GM12873 (cell line): ENCODE data around the gene USP35.

Experiments
- TF ChIP-seq, protein P1 (sequence below): IDR thresholded peaks from 2 replicates; pipeline ENCODE4 v1.5.1; 2012; ENCODE audit warnings: low read depth, mild to moderate bottlenecking, moderate library complexity, low read length, control low read depth; ENCODE audit not compliant: insufficient read depth; ENCODE audit errors: missing control alignments

USP35 gene

DNA sequence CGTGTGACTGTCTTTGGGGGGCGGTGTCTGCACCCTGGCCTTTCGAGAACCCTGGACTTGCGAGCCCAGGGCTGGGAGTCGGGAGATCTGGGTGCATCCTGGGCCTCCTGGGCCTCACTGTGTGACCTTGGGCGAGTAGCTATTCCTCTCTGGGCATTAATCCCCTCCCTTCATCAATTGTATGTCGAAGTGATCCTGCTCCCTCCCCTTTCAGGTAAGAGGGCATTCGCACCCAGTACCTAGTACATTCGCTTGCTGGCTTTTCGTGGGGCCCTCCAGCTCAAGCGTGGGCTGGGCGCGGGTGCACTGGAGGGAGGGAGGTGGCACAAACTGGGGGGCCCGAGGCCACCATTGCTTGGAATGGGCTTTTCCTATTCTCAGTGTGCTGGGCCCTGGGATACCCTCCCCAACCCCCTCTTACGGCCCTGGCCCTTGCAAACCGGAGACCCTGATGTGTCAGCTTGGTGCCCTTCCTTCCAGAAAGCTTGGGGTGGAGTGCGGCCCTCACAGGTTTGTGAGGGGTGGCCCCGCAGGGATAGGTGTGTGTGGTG is 530 bp downstream of the USP35 start:
- TF ChIP-seq, protein P1, sequence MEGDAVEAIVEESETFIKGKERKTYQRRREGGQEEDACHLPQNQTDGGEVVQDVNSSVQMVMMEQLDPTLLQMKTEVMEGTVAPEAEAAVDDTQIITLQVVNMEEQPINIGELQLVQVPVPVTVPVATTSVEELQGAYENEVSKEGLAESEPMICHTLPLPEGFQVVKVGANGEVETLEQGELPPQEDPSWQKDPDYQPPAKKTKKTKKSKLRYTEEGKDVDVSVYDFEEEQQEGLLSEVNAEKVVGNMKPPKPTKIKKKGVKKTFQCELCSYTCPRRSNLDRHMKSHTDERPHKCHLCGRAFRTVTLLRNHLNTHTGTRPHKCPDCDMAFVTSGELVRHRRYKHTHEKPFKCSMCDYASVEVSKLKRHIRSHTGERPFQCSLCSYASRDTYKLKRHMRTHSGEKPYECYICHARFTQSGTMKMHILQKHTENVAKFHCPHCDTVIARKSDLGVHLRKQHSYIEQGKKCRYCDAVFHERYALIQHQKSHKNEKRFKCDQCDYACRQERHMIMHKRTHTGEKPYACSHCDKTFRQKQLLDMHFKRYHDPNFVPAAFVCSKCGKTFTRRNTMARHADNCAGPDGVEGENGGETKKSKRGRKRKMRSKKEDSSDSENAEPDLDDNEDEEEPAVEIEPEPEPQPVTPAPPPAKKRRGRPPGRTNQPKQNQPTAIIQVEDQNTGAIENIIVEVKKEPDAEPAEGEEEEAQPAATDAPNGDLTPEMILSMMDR: no peak

DNA sequence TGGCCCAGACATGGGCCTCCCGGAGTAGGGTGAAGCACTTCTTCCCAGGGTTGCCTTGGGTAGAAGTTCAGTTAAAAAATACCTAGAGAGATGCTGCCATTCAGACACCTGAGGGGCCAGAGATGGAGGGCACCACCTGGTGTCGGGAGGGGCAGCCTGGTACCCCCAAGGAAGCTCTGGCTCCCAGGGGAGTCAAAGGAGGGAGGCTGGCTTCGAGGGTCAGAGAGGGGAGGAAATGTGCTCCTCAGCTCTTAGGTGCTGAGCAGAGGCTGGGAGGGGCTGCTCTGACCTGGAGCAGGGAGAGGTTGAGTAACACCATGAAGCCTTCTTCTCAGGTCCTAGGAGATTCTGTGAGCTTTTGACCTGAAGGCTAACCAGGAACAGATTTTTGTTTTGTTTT is 1.1 kb downstream of the USP35 start:
- TF ChIP-seq, protein P1: no peak

DNA sequence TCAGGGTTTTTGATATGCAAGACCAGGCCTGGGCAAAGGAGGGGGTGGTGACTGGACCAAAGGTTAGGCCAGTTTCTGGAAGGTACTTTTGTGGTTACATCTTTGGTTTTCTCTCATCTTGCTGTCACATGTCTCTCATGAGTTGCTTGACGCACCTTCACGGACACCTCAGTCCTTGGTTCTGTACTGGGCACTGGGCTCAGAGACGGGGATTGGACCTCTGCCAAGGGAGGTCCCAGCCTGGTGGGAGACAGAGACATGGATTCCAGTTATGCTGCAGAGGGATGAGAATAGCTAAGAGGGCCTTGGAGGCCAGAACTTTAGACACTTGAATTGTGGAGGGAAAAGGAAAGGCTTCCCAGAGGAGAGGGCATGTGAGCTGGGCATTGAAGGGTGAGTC is 1.7 kb downstream of the USP35 start:
- TF ChIP-seq, protein P1: no peak

DNA sequence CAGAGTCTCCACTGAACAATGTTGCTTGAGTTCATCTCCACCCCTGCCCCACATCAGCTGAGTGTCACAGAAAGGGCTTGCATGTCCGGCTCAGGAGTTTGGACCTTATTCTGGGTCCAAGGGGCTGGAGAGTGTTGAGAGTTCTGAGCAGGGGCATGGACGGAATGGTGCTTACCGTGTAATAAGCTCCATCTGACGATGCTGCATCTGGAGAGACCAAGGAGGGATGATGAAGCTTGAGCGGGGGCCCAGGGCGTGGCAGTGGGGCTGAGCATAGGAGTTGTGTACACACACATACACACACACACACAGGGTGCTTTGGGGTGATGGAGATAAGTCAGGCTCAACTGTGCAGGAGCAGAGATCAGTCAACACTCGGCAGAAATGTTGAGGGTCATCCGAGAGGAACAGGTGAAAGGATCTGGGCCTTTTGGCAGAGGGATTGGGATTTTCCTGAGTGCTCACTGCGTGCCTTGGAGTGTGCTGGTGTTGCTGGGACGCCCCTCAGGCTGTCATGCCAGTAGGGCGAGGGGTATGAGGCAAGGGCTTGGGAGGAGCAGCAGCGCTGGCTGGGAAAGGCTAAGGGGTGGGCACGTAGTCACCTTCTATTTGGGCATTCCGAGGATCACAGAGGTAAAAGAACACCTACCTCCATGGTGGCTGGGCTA is 2.3 kb downstream of the USP35 start:
- TF ChIP-seq, protein P1: no peak

DNA sequence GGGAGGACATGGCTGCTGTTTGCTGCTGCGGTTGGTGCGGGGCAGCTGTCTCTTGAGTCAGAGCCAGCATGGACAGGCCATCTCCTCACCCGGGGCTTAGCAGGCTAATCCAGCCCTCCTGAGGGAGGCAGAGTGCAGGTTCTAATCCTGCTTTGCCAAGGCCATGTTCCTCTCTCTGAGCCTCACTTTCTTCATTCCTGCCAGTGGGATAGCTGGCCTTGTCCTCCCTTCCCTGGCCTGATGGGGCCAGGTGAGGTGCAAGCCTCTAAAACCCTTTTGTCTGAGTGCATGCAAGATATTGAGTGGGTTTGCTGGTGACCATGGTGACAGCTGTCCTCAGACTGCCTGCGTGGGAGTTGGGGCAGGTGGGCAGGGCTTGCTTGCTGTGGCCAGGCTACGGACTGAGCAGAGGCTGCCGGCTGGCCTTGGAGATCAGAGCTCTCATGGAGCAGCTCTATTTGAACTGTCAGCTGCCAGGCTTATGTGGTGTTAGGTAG is 3.6 kb downstream of the USP35 start:
- TF ChIP-seq, protein P1: no peak

DNA sequence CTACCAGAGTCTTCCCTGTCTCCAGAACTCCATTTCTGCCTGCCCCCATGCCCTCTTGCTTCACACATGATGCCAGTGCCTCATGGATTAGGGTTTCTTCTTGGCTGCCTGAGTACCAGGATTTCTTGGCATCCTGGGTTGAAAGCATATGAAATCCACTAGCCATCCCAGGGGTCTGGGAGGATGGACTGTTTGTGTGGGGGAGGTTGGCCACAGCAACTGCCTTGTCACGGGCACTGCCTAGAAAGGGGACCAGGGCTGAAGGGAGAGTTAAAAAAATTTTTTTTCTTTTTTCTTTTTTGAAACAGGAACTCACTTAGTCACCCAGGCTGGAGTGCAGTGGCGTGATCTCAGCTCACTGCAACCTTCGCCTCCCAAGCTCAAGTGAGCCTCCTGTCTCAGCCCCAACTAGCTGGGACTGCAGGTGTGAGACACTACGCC is 4.2 kb downstream of the USP35 start:
- TF ChIP-seq, protein P1: no peak

DNA sequence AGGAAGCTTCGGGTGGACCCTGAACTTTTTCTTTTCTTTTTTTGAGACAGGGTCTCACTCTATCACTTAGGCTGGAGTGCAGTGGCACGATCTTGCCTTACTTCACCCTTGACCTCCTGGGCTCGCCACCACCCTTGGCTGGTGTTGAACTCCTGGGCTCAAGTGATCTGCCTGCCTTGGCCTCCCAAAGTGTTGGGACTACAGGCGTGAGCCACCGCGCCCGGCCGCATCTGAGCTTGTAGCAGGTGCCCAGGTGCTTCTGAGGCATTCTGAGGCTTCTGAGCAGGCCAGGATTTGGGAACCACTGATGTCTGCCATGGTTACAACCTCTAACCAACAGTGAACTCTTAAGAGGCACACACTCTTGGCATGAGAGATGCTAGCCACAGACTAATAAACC is 5.1 kb downstream of the USP35 start:
- TF ChIP-seq, protein P1: no peak
